ENCODE measurements around the gene PDE4D. TPM values are rescaled to one million over a fixed set of nuclear protein-coding genes. Genes with fewer than 3 reads are reported as not detected.
A peak's percentile ranks its signal among the peaks of the same experiment; 100 is the strongest.

Gene PDE4D
- total RNA-seq, 2 experiments from 2014 or later: 40.5 to 41.2 TPM

- Mint-ChIP-seq H3K4me1 (ENCODE audit: low read depth) (peaks cover 10% of the 10 kb centered on the region), H3K9me3 (no peaks in the 10 kb centered on the region), H3K27me3 (ENCODE audit: low read depth) (peaks cover 19% of the 10 kb centered on the region), H3K36me3 (ENCODE audit: low read depth) (no peaks in the 10 kb centered on the region), H3K27ac (no peak overlapping the region), H3K4me3 (no peak overlapping the region)
- CTCF ChIA-PET: interaction anchor here (0.7 kb wide), 2 partner anchors 40 to 396 kb away, joined by 3 read pairs; no protein-coding TSS in a partner anchor
- no peak for DNase-seq
- intact Hi-C loops (cut with micrococcal nuclease): no loop called here
Observed at GRCh38 chr5:59276917-59277372, 616.6 kb downstream of the PDE4D start.

GRCh38 chr5:59276325-59276675 lies 617.2 kb downstream of the PDE4D start:
- intact Hi-C loops (cut with micrococcal nuclease): no loop called here
- H3K36me3 Mint-ChIP-seq (ENCODE audit: low read depth): no peaks in the 10 kb centered on the region
- CTCF ChIA-PET: interaction anchor here (0.6 to 0.7 kb wide), 3 partner anchors 39 to 397 kb away, joined by 3 read pairs; no protein-coding TSS in a partner anchor

GRCh38 chr5:59275510-59276324 lies 617.8 kb downstream of the PDE4D start:
- intact Hi-C loops (cut with micrococcal nuclease): no loop called here
- H3K27ac Mint-ChIP-seq: no peak overlapping the region
- no peaks in the 10 kb centered on the region for H3K36me3 Mint-ChIP-seq (ENCODE audit: low read depth)
- peaks cover 10% of the 10 kb centered on the region for H3K4me1 Mint-ChIP-seq (ENCODE audit: low read depth)
- peak overlapping the region; percentile 60 for H3K4me3 Mint-ChIP-seq
- DNase-seq: no peak
- CTCF ChIA-PET: interaction anchor here (0.6 to 0.7 kb wide), 3 partner anchors 39 to 398 kb away, joined by 3 read pairs; no protein-coding TSS in a partner anchor
- no peaks in the 10 kb centered on the region for H3K9me3 Mint-ChIP-seq
- H3K27me3 Mint-ChIP-seq (ENCODE audit: low read depth): peaks cover 16% of the 10 kb centered on the region

More at GRCh38 chr5:59276325-59276675, 617.2 kb downstream of the PDE4D start:
- H3K9me3 Mint-ChIP-seq: no peaks in the 10 kb centered on the region
- peaks cover 16% of the 10 kb centered on the region for H3K27me3 Mint-ChIP-seq (ENCODE audit: low read depth)
- peaks cover 10% of the 10 kb centered on the region for H3K4me1 Mint-ChIP-seq (ENCODE audit: low read depth)
- no peak overlapping the region for H3K4me3 Mint-ChIP-seq
- DNase-seq: no peak
- no peak overlapping the region for H3K27ac Mint-ChIP-seq

- H3K4me3 Mint-ChIP-seq: peak overlapping the region; percentile 60
- peaks cover 10% of the 10 kb centered on the region for H3K4me1 Mint-ChIP-seq (ENCODE audit: low read depth)
- DNase-seq: no peak
- H3K27ac Mint-ChIP-seq: no peak overlapping the region
- no peaks in the 10 kb centered on the region for H3K36me3 Mint-ChIP-seq (ENCODE audit: low read depth)
- H3K27me3 Mint-ChIP-seq (ENCODE audit: low read depth): peaks cover 16% of the 10 kb centered on the region
- CTCF ChIA-PET: no interaction called here
- intact Hi-C loops (cut with micrococcal nuclease): no loop called here
- no peaks in the 10 kb centered on the region for H3K9me3 Mint-ChIP-seq
Observed at GRCh38 chr5:59275170-59275509, 618.4 kb downstream of the PDE4D start.

- Mint-ChIP-seq H3K4me1 (ENCODE audit: low read depth) (peaks cover 10% of the 10 kb centered on the region), H3K4me3 (no peak overlapping the region), H3K27me3 (ENCODE audit: low read depth) (peaks cover 16% of the 10 kb centered on the region), H3K9me3 (no peaks in the 10 kb centered on the region), H3K27ac (no peak overlapping the region), H3K36me3 (ENCODE audit: low read depth) (no peaks in the 10 kb centered on the region)
- CTCF ChIA-PET: interaction anchor here (0.5 kb wide), 1 partner anchor 22 kb away, joined by 4 read pairs; no protein-coding TSS in a partner anchor
- intact Hi-C loops (cut with micrococcal nuclease): no loop called here
- no peak for DNase-seq
Observed at GRCh38 chr5:59274106-59274636, 619.4 kb downstream of the PDE4D start.

GRCh38 chr5:59272809-59273427 lies 620.6 kb downstream of the PDE4D start:
- Mint-ChIP-seq H3K36me3 (ENCODE audit: low read depth) (no peaks in the 10 kb centered on the region), H3K9me3 (no peaks in the 10 kb centered on the region), H3K4me3 (no peak overlapping the region), H3K4me1 (ENCODE audit: low read depth) (peaks cover 10% of the 10 kb centered on the region), H3K27me3 (ENCODE audit: low read depth) (peaks cover 16% of the 10 kb centered on the region), H3K27ac (no peak overlapping the region)
- intact Hi-C loops (cut with micrococcal nuclease): loop anchor here (1.0 to 2.0 kb wide), 2 partner anchors 26 to 35 kb away; no protein-coding TSS in a partner anchor
- no peak for DNase-seq
- CTCF ChIA-PET: no interaction called here

GRCh38 chr5:59268756-59269415 lies 624.6 kb downstream of the PDE4D start:
- CTCF ChIA-PET: interaction anchor here (0.7 to 1.2 kb wide), 2 partner anchors 53 to 82 kb away, joined by 3 to 4 read pairs; no protein-coding TSS in a partner anchor
- Mint-ChIP-seq H3K27me3 (ENCODE audit: low read depth) (peaks cover 3% of the 10 kb centered on the region), H3K9me3 (no peaks in the 10 kb centered on the region), H3K4me1 (ENCODE audit: low read depth) (no peaks in the 10 kb centered on the region), H3K4me3 (no peak overlapping the region), H3K36me3 (ENCODE audit: low read depth) (no peaks in the 10 kb centered on the region), H3K27ac (no peak overlapping the region)
- intact Hi-C loops (cut with micrococcal nuclease): no loop called here
- no peak for DNase-seq

GRCh38 chr5:59267033-59267432 lies 626.5 kb downstream of the PDE4D start:
- no peak overlapping the region for H3K4me3 Mint-ChIP-seq
- DNase-seq: no peak
- H3K4me1 Mint-ChIP-seq (ENCODE audit: low read depth): no peaks in the 10 kb centered on the region
- CTCF ChIA-PET: interaction anchor here (0.9 kb wide), 1 partner anchor 225 kb away, joined by 4 read pairs; no protein-coding TSS in a partner anchor
- H3K27me3 Mint-ChIP-seq (ENCODE audit: low read depth): peaks cover 4% of the 10 kb centered on the region
- no peaks in the 10 kb centered on the region for H3K36me3 Mint-ChIP-seq (ENCODE audit: low read depth)
- H3K27ac Mint-ChIP-seq: no peak overlapping the region
- intact Hi-C loops (cut with micrococcal nuclease): no loop called here
- H3K9me3 Mint-ChIP-seq: no peaks in the 10 kb centered on the region

- no peak overlapping the region for H3K4me3 Mint-ChIP-seq
- intact Hi-C loops (cut with micrococcal nuclease): no loop called here
Observed at GRCh38 chr5:59266410-59266809, 627.1 kb downstream of the PDE4D start.

GRCh38 chr5:59264639-59265245 lies 628.8 kb downstream of the PDE4D start:
- Mint-ChIP-seq H3K27me3 (ENCODE audit: low read depth) (peaks cover 4% of the 10 kb centered on the region), H3K9me3 (no peaks in the 10 kb centered on the region), H3K4me3 (no peak overlapping the region), H3K36me3 (ENCODE audit: low read depth) (no peaks in the 10 kb centered on the region), H3K27ac (no peak overlapping the region), H3K4me1 (ENCODE audit: low read depth) (no peaks in the 10 kb centered on the region)
- CTCF ChIA-PET: interaction anchor here (0.6 to 1.0 kb wide), 3 partner anchors 18 to 232 kb away, joined by 3 to 4 read pairs (median 4); no protein-coding TSS in a partner anchor
- intact Hi-C loops (cut with micrococcal nuclease): no loop called here
- no peak for DNase-seq

More at GRCh38 chr5:59266410-59266809, 627.1 kb downstream of the PDE4D start:
- Mint-ChIP-seq H3K36me3 (ENCODE audit: low read depth) (no peaks in the 10 kb centered on the region), H3K4me1 (ENCODE audit: low read depth) (no peaks in the 10 kb centered on the region), H3K27ac (no peak overlapping the region), H3K27me3 (ENCODE audit: low read depth) (peaks cover 4% of the 10 kb centered on the region), H3K9me3 (no peaks in the 10 kb centered on the region)
- CTCF ChIA-PET: interaction anchor here (0.9 kb wide), 1 partner anchor 224 kb away, joined by 4 read pairs; no protein-coding TSS in a partner anchor
- no peak for DNase-seq

GRCh38 chr5:59264013-59264412 lies 629.5 kb downstream of the PDE4D start:
- intact Hi-C loops (cut with micrococcal nuclease): no loop called here
- Mint-ChIP-seq H3K9me3 (no peaks in the 10 kb centered on the region), H3K4me3 (no peak overlapping the region), H3K4me1 (ENCODE audit: low read depth) (no peaks in the 10 kb centered on the region), H3K27ac (no peak overlapping the region), H3K27me3 (ENCODE audit: low read depth) (peaks cover 4% of the 10 kb centered on the region), H3K36me3 (ENCODE audit: low read depth) (no peaks in the 10 kb centered on the region)
- CTCF ChIA-PET: interaction anchor here (1.0 kb wide), 1 partner anchor 19 kb away, joined by 4 read pairs; no protein-coding TSS in a partner anchor
- no peak for DNase-seq
